ENCODE data around the gene CCDC77. TPM values are rescaled to one million over a fixed set of nuclear protein-coding genes. Genes with fewer than 3 reads are reported as not detected.

The CCDC77 gene
- total and polyA plus RNA-seq, 2 experiments from 2014 or later, result 24.7 to 26.7 TPM

DNA sequence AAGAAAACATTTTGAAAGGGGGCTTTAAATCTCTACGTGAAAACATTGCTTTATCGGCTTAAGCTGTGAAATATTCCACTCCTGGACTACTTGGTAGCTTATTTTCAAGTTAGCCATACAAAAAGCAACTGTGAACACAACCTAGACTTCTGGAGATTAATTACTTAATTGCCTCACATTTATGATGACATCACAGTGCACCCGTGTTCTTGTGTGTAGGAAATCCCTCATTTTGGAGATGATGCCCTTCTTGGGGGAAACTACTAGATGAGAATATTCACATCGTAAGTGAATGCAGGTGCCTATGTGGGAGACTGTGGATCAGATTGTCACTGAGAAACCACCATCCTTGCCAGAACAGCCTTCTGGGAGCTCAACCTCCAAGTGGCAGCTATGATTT is 47.8 kb downstream of the CCDC77 start (continued):
- TF ChIP-seq, protein P1, sequence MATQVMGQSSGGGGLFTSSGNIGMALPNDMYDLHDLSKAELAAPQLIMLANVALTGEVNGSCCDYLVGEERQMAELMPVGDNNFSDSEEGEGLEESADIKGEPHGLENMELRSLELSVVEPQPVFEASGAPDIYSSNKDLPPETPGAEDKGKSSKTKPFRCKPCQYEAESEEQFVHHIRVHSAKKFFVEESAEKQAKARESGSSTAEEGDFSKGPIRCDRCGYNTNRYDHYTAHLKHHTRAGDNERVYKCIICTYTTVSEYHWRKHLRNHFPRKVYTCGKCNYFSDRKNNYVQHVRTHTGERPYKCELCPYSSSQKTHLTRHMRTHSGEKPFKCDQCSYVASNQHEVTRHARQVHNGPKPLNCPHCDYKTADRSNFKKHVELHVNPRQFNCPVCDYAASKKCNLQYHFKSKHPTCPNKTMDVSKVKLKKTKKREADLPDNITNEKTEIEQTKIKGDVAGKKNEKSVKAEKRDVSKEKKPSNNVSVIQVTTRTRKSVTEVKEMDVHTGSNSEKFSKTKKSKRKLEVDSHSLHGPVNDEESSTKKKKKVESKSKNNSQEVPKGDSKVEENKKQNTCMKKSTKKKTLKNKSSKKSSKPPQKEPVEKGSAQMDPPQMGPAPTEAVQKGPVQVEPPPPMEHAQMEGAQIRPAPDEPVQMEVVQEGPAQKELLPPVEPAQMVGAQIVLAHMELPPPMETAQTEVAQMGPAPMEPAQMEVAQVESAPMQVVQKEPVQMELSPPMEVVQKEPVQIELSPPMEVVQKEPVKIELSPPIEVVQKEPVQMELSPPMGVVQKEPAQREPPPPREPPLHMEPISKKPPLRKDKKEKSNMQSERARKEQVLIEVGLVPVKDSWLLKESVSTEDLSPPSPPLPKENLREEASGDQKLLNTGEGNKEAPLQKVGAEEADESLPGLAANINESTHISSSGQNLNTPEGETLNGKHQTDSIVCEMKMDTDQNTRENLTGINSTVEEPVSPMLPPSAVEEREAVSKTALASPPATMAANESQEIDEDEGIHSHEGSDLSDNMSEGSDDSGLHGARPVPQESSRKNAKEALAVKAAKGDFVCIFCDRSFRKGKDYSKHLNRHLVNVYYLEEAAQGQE (IDR thresholded peaks at IDR 0.05; ENCODE audit: unreplicated experiment), result no peak

DNA sequence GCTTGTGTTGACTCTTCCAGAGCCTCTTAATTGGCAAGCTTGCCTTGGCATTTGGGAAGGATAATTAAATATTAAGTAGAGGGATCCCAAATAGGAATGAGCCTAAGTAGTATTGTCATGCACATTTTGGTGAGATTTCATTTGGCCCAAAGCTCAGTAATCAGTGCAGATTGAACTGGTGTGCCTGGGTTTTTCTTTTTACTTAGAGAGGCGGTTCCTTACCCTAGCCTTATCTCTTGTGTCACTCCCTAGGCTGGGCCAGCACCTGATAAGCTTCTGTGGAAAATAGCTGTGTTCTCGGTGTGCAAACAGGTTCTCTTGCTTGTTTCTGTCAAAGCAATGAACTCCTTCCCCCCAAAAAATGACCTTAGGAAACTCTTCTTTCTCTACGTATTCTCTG is 49.0 kb downstream of the CCDC77 start:
- ATAC-seq (no peak), DNase-seq (ENCODE audit: low spot score) (no peak)
- Mint-ChIP-seq H3K36me3 (ENCODE audit: low read depth) (peaks cover 20% of the 10 kb centered on the region), H3K27me3 (ENCODE audit: insufficient read depth, low read depth, poor library complexity) (peaks cover 14% of the 10 kb centered on the region), H3K27ac (no peak overlapping the region), H3K4me3 (no peak overlapping the region), H3K4me1 (no peaks in the 10 kb centered on the region; the same call in 2 of the 3 replicates), H3K9me3 (peaks cover 36% of the 10 kb centered on the region)
- Histone ChIP-seq H3K79me2 (replicated peaks; ENCODE audit: insufficient read depth) (no peaks in the 10 kb centered on the region), H3K27ac (ENCODE audit: low read depth) (no peak overlapping the region), H2AFZ (no peak overlapping the region), H3F3A (replicated peaks; ENCODE audit: low read depth) (peaks cover 12% of the 10 kb centered on the region), H3K36me3 (ENCODE audit: insufficient read depth) (no peaks in the 10 kb centered on the region), H3K4me3 (no peak overlapping the region), H3K27me3 (ENCODE audit: insufficient read depth) (no peaks in the 10 kb centered on the region), H3K4me1 (ENCODE audit: insufficient read depth) (no peaks in the 10 kb centered on the region), H4K20me1 (replicated peaks; ENCODE audit: insufficient read depth) (no peaks in the 10 kb centered on the region), H3K4me2 (no peak overlapping the region), H3K9me2 (ENCODE audit: insufficient read depth) (no peaks in the 10 kb centered on the region)
- no peak for TF ChIP-seq JUNB (IDR thresholded peaks at IDR 0.05; ENCODE audit: unreplicated experiment)
- no peak for TF ChIP-seq POLR2AphosphoS5 (IDR thresholded peaks at IDR 0.05; ENCODE audit: low read depth)
- TF ChIP-seq EZH2 (IDR thresholded peaks at IDR 0.05; ENCODE audit: low read depth, unreplicated experiment), result no peak
- TF ChIP-seq NANOG (IDR thresholded peaks at IDR 0.05; ENCODE audit: borderline replicate concordance), result no peak
- TF ChIP-seq, protein P2, sequence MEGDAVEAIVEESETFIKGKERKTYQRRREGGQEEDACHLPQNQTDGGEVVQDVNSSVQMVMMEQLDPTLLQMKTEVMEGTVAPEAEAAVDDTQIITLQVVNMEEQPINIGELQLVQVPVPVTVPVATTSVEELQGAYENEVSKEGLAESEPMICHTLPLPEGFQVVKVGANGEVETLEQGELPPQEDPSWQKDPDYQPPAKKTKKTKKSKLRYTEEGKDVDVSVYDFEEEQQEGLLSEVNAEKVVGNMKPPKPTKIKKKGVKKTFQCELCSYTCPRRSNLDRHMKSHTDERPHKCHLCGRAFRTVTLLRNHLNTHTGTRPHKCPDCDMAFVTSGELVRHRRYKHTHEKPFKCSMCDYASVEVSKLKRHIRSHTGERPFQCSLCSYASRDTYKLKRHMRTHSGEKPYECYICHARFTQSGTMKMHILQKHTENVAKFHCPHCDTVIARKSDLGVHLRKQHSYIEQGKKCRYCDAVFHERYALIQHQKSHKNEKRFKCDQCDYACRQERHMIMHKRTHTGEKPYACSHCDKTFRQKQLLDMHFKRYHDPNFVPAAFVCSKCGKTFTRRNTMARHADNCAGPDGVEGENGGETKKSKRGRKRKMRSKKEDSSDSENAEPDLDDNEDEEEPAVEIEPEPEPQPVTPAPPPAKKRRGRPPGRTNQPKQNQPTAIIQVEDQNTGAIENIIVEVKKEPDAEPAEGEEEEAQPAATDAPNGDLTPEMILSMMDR (conservative IDR thresholded peaks at IDR 0.05; ENCODE audit: low read depth in 2 of 2), result no peak
- TF ChIP-seq, protein P1 (IDR thresholded peaks at IDR 0.05; ENCODE audit: unreplicated experiment), result no peak
- TF ChIP-seq ZNF331 (CRISPR knock-in tag; IDR thresholded peaks at IDR 0.05; ENCODE audit: low read depth), result no peak
- no peak for TF ChIP-seq EZH2phosphoT487 (IDR thresholded peaks at IDR 0.05; ENCODE audit: unreplicated experiment)
- no peak for TF ChIP-seq STAT1 (IDR thresholded peaks at IDR 0.05; ENCODE audit: unreplicated experiment)
- TF ChIP-seq CREB1 (CRISPR knock-in tag; IDR thresholded peaks at IDR 0.05; ENCODE audit: low read depth), result no peak
- no peak for TF ChIP-seq ZNF114 (CRISPR knock-in tag; IDR thresholded peaks at IDR 0.05)

Measured in GM23338 (cell line).